ENCODE measurements around the gene FLOT1. TPM values are rescaled to one million over a fixed set of nuclear protein-coding genes. Genes with fewer than 3 reads are reported as not detected.
A peak's percentile ranks its signal among the peaks of the same experiment; 100 is the strongest.

The FLOT1 gene
- total and polyA plus RNA-seq, 9 of the 15 experiments (the other 6 are each of a cell fraction or from before 2014, with no cell fraction given): 11.7 to 149 (median 118) TPM

DNA sequence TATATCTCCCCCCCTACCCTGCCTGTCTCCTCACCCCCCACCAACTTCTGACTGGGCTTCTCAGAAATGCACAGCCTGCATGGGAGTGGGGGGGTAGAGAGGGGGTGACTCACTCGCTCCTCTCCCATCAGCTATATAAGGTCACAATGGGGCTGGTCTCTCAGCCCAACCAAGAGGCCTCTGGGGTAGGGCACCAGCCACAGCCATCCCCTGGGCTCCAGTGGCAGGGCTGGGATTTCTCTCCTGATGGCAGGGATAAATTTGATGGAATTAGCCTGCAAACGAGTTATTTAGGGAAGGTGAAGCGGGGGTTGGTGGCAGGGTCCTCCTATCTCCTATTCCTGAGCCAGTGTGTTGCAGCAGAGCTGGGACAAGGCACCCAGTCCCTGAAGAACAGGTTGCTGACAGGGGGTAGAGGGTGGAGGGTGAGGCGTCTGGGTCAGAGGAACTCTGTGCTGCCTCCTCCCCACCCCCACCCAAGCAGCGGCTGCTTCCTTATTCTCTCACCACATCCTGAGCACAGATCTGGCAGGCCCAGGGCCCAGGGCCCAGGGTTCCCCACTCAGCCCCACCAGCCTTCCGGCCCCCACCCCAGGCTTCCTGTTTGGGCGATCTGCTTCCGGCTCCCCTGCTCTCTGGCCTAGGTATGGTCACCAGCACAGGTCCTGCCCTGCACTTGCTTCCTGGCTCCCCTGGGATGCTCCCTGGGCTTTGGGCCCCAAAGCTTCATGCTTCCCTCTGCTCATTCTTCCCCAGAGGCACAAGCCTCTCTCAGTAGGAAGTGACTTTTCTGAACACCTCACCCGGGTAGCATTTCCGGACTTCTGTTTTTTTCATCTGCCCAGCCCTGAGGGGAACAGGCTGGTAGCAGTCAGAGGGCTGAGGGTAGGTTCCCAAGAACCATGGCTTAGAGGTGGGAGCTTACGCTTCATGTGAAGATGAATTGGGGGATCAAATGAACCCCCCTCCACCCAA is 60.1 kb downstream of the FLOT1 start (continued):
- TF ChIP-seq, protein P1, sequence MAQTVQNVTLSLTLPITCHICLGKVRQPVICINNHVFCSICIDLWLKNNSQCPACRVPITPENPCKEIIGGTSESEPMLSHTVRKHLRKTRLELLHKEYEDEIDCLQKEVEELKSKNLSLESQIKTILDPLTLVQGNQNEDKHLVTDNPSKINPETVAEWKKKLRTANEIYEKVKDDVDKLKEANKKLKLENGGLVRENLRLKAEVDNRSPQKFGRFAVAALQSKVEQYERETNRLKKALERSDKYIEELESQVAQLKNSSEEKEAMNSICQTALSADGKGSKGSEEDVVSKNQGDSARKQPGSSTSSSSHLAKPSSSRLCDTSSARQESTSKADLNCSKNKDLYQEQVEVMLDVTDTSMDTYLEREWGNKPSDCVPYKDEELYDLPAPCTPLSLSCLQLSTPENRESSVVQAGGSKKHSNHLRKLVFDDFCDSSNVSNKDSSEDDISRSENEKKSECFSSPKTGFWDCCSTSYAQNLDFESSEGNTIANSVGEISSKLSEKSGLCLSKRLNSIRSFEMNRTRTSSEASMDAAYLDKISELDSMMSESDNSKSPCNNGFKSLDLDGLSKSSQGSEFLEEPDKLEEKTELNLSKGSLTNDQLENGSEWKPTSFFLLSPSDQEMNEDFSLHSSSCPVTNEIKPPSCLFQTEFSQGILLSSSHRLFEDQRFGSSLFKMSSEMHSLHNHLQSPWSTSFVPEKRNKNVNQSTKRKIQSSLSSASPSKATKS (CRISPR knock-in tag; IDR thresholded peaks at IDR 0.05): no peak
- TF ChIP-seq ESRRA (IDR thresholded peaks at IDR 0.05; ENCODE audit: borderline replicate concordance, low read depth) (peak; percentile 61; the same call in 1 of the 2 replicates), NCOA1 (IDR thresholded peaks at IDR 0.05; ENCODE audit: low read depth) (peak; percentile 55), SMARCA5 (IDR thresholded peaks at IDR 0.05) (peak; percentile 90), FOXK1 (CRISPR knock-in tag; IDR thresholded peaks at IDR 0.05; ENCODE audit: borderline replicate concordance) (no peak), CBX1 (IDR thresholded peaks at IDR 0.05; ENCODE audit: low read depth) (peak; percentile 73; the same call in 1 of the 2 replicates), KDM5B (IDR thresholded peaks at IDR 0.05; ENCODE audit: insufficient replicate concordance, low read depth, low read length) (peak; percentile 80), POLR2AphosphoS2 (IDR thresholded peaks at IDR 0.05; ENCODE audit: low read length) (no peak), MTF1 (CRISPR knock-in tag; IDR thresholded peaks at IDR 0.05; ENCODE audit: borderline replicate concordance) (no peak), ZNF175 (CRISPR knock-in tag; IDR thresholded peaks at IDR 0.05; ENCODE audit: low read depth) (no peak), JUNB (CRISPR knock-in tag; conservative IDR thresholded peaks at IDR 0.05) (no peak), ZKSCAN1 (IDR thresholded peaks at IDR 0.05; ENCODE audit: low read depth, low read length) (peak; percentile 31; the same call in 1 of the 2 replicates), FUS (optimal IDR thresholded peaks at IDR 0.05; ENCODE audit: low read depth, low read length) (no peak), LCOR (CRISPR knock-in tag; IDR thresholded peaks at IDR 0.05) (no peak; the same call in 1 of the 2 replicates), ZNF217 (CRISPR knock-in tag; IDR thresholded peaks at IDR 0.05) (no peak)
- TF ChIP-seq, protein P2, sequence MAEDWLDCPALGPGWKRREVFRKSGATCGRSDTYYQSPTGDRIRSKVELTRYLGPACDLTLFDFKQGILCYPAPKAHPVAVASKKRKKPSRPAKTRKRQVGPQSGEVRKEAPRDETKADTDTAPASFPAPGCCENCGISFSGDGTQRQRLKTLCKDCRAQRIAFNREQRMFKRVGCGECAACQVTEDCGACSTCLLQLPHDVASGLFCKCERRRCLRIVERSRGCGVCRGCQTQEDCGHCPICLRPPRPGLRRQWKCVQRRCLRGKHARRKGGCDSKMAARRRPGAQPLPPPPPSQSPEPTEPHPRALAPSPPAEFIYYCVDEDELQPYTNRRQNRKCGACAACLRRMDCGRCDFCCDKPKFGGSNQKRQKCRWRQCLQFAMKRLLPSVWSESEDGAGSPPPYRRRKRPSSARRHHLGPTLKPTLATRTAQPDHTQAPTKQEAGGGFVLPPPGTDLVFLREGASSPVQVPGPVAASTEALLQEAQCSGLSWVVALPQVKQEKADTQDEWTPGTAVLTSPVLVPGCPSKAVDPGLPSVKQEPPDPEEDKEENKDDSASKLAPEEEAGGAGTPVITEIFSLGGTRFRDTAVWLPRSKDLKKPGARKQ (CRISPR knock-in tag; IDR thresholded peaks at IDR 0.05): no peak
- TF ChIP-seq, protein P3, sequence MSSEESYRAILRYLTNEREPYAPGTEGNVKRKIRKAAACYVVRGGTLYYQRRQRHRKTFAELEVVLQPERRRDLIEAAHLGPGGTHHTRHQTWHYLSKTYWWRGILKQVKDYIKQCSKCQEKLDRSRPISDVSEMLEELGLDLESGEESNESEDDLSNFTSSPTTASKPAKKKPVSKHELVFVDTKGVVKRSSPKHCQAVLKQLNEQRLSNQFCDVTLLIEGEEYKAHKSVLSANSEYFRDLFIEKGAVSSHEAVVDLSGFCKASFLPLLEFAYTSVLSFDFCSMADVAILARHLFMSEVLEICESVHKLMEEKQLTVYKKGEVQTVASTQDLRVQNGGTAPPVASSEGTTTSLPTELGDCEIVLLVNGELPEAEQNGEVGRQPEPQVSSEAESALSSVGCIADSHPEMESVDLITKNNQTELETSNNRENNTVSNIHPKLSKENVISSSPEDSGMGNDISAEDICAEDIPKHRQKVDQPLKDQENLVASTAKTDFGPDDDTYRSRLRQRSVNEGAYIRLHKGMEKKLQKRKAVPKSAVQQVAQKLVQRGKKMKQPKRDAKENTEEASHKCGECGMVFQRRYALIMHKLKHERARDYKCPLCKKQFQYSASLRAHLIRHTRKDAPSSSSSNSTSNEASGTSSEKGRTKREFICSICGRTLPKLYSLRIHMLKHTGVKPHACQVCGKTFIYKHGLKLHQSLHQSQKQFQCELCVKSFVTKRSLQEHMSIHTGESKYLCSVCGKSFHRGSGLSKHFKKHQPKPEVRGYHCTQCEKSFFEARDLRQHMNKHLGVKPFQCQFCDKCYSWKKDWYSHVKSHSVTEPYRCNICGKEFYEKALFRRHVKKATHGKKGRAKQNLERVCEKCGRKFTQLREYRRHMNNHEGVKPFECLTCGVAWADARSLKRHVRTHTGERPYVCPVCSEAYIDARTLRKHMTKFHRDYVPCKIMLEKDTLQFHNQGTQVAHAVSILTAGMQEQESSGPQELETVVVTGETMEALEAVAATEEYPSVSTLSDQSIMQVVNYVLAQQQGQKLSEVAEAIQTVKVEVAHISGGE (CRISPR knock-in tag; IDR thresholded peaks at IDR 0.05): peak in 1 of 3 experiments; percentile 93; a peak in 4 of 6 replicates
